C4-2B (cell line): Measurements from ENCODE around the gene SHKBP1.

Source experiments
- ZFX ChIP-seq: fragments of 450-650 bp; IDR thresholded peaks from 2 replicates; pipeline ENCODE4 v1.6.1; 2017
- TF ChIP-seq, protein P1 (sequence below): fragments of 450-650 bp; conservative IDR thresholded peaks from 2 replicates; pipeline ENCODE4 v1.5.1; 2017; ENCODE audit warnings: mild to moderate bottlenecking

DNA sequence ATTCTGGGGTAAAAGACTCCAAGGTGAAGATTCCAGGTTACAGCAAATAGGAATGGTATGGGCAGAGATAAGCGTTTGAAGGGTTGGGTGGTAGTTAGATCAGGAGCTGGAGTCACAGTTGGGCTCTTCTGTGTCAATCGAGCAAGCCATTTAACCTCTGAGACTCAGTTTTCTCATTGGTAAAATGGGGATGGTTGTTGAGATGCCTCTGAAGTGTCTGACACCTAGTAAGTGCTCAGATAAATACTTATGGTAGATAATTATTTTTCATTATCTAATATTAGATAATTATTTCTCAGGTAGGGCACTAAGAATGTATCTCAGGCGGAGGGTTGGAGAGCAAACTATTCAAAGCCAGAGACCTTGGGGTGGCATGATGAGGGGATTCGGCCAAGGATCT lies 32.3 kb downstream of the SHKBP1 start:
- TF ChIP-seq, protein P1, sequence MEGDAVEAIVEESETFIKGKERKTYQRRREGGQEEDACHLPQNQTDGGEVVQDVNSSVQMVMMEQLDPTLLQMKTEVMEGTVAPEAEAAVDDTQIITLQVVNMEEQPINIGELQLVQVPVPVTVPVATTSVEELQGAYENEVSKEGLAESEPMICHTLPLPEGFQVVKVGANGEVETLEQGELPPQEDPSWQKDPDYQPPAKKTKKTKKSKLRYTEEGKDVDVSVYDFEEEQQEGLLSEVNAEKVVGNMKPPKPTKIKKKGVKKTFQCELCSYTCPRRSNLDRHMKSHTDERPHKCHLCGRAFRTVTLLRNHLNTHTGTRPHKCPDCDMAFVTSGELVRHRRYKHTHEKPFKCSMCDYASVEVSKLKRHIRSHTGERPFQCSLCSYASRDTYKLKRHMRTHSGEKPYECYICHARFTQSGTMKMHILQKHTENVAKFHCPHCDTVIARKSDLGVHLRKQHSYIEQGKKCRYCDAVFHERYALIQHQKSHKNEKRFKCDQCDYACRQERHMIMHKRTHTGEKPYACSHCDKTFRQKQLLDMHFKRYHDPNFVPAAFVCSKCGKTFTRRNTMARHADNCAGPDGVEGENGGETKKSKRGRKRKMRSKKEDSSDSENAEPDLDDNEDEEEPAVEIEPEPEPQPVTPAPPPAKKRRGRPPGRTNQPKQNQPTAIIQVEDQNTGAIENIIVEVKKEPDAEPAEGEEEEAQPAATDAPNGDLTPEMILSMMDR, result no peak
- TF ChIP-seq ZFX, result no peak
